Fibroblast of lung (primary cell): Measurements from ENCODE around the gene GADD45G.

Experiments
- CTCF ChIP-seq, 2 donors: IDR thresholded peaks in 1 of 2; conservative IDR thresholded peaks in 1 of 2; 1 replicate in 1 of 2; 2 replicates in 1 of 2; pipeline ENCODE4 v1.5.1; 2011 to 2012; ENCODE audit warnings: low read length in 2 of 2, control low read depth in 1 of 2, inconsistent platforms in 1 of 2, low read depth in 1 of 2, mild to moderate bottlenecking in 1 of 2
- EZH2 ChIP-seq: IDR thresholded peaks from 2 replicates; pipeline ENCODE4 v1.5.1; 2012; ENCODE audit warnings: low read length, control low read depth, mild to moderate bottlenecking; ENCODE audit errors: missing control alignments

GRCh38 chr9:89632192-89632733, 27.5 kb downstream of the GADD45G start:
- no peak for TF ChIP-seq CTCF (conservative IDR thresholded peaks at IDR 0.05 in 1 of 2, IDR thresholded peaks at IDR 0.05 in 1 of 2; ENCODE audit: low read depth in 1 of 2, low read length in 2 of 2)
- no peak for TF ChIP-seq EZH2
